Endothelial cell of umbilical vein (primary cell): ENCODE measurements around the gene MID1. TPM values are rescaled to one million over a fixed set of nuclear protein-coding genes. Genes with fewer than 3 reads are reported as not detected.

Experiments
- BruUV-seq: library from RNA; stranded (reverse); fragments of 400-500 nt; replicated peaks from 2 replicates; lab custom pipeline; 2021; lab: Mats Ljungman, UMichigan
- CTCF ChIA-PET: fragments of 300-600, 350-600 bp; sonication (Branson Sonifier 250); formaldehyde crosslinking; loops from one replicate; lab custom pipeline; 2021; ENCODE audit warnings: antibody characterized with exemption, inconsistent platforms; lab: Charles Lee
- POLR2A ChIA-PET: fragments of 300-600, 350-600 bp; sonication (Branson Sonifier 250); formaldehyde crosslinking; loops from one replicate; lab custom pipeline; 2021; ENCODE audit warnings: antibody characterized with exemption, inconsistent platforms; lab: Charles Lee
- DNase-seq: peaks from one replicate; pipeline ENCODE4 v3.0.0-alpha.2; 2011; ENCODE audit warnings: low read depth, low spot score
- FAIRE-seq: peaks from 2 replicates; lab custom pipeline; 2011; peaks lifted over from hg19 to GRCh38; lab: Jason Lieb, UNC
- H2AFZ ChIP-seq: 2 replicates; pipeline ENCODE4 v1.6.0; 2012; ENCODE audit warnings: low read depth, low read length, control low read depth, inconsistent platforms
- H3K27ac ChIP-seq: 2 replicates; pipeline ENCODE4 v1.5.1; 2011; ENCODE audit warnings: low read depth, mild to moderate bottlenecking, control low read depth, low read length, moderate library complexity; ENCODE audit not compliant: insufficient read depth
- H3K27me3 ChIP-seq, 2 experiments: 2 replicates each; pipeline versions ENCODE4 v1.6.0 to v1.6.1; 2011; ENCODE audit warnings: low read length in 2 of 2, mixed read lengths in 1 of 2; ENCODE audit not compliant: control insufficient read depth in 2 of 2, insufficient read depth in 2 of 2
- H3K36me3 ChIP-seq, 2 experiments: 2 replicates in 1 of 2; 3 replicates in 1 of 2; pipeline ENCODE4 v1.5.1; 2011; ENCODE audit warnings: low read length in 2 of 2, mild to moderate bottlenecking in 1 of 2, moderate library complexity in 1 of 2; ENCODE audit not compliant: control insufficient read depth in 2 of 2, insufficient read depth in 2 of 2; ENCODE audit errors: extremely low read depth in 1 of 2
- H3K4me1 ChIP-seq: 3 replicates; pipeline ENCODE4 v1.5.1; 2011; ENCODE audit warnings: mild to moderate bottlenecking, low read length; ENCODE audit not compliant: control insufficient read depth, insufficient read depth; ENCODE audit errors: extremely low read depth
- H3K4me2 ChIP-seq: 2 replicates; pipeline ENCODE4 v1.6.1; 2011; ENCODE audit warnings: low read length, control low read depth, mixed read lengths; ENCODE audit not compliant: insufficient read depth
- H3K4me3 ChIP-seq, 3 experiments: fragments of 200-600 bp in 1 of 3; sonication (generic), shearing (Covaris generic) in 1 of 3; replicated peaks in 1 of 3; 2 replicates each; pipeline ENCODE4 v1.5.1; 2011 to 2016; ENCODE audit warnings: control low read depth in 3 of 3, low read length in 3 of 3, mild to moderate bottlenecking in 2 of 3, inconsistent platforms in 1 of 3, low read depth in 1 of 3, moderate library complexity in 1 of 3; ENCODE audit not compliant: insufficient read depth in 1 of 3
- H3K79me2 ChIP-seq: 2 replicates; pipeline ENCODE4 v1.6.0; 2012; ENCODE audit warnings: low read length, inconsistent platforms; ENCODE audit not compliant: control insufficient read depth, insufficient read depth
- H3K9ac ChIP-seq: replicated peaks from 2 replicates; pipeline ENCODE3; 2011; ENCODE audit warnings: low read length, control low read depth; ENCODE audit not compliant: insufficient read depth; ENCODE audit errors: extremely low read depth
- H3K9me1 ChIP-seq: replicated peaks from 3 replicates; pipeline ENCODE4 v1.6.0; 2011; ENCODE audit warnings: mild to moderate bottlenecking, low read length; ENCODE audit not compliant: control insufficient read depth, insufficient read depth; ENCODE audit errors: extremely low read depth
- H3K9me3 ChIP-seq: replicated peaks from 2 replicates; pipeline ENCODE4 v1.5.1; 2012; ENCODE audit warnings: low read length, inconsistent platforms; ENCODE audit not compliant: control insufficient read depth, insufficient read depth
- H4K20me1 ChIP-seq: replicated peaks from 2 replicates; pipeline ENCODE3; 2011; ENCODE audit warnings: mild to moderate bottlenecking, low read length; ENCODE audit not compliant: control insufficient read depth, insufficient read depth; ENCODE audit errors: extremely low read depth
- FOS ChIP-seq: IDR thresholded peaks from 2 replicates; pipeline ENCODE4 v1.6.1; 2011; ENCODE audit warnings: mild to moderate bottlenecking, low read length, moderate library complexity, borderline replicate concordance; ENCODE audit not compliant: insufficient read depth
- GATA2 ChIP-seq: IDR thresholded peaks from 2 replicates; pipeline ENCODE4 v1.7.0; 2011; ENCODE audit warnings: low read depth, mild to moderate bottlenecking, moderate library complexity, mixed read lengths, low read length; ENCODE audit not compliant: insufficient read length, insufficient read depth
- MYC ChIP-seq: IDR thresholded peaks from one replicate; pipeline ENCODE4 v1.6.1; 2011; ENCODE audit warnings: mild to moderate bottlenecking, low read depth, low read length
- POLR2A ChIP-seq: IDR thresholded peaks from 2 replicates; pipeline ENCODE4 v1.6.1; 2012; ENCODE audit warnings: low read depth, mild to moderate bottlenecking, control low read depth, low read length
- POLR2AphosphoS5 ChIP-seq: IDR thresholded peaks from 2 replicates; pipeline ENCODE4 v1.6.1; 2012; ENCODE audit warnings: low read depth, mild to moderate bottlenecking, control low read depth, low read length, moderate library complexity; ENCODE audit not compliant: insufficient read depth
- dilution Hi-C: fragments of 300-500 bp; cut with MboI; formaldehyde crosslinking; loops from one replicate; pipeline ENCODE4 v1.15.0; 2019; ENCODE audit warnings: low sequenced_read_pairs; ENCODE audit not compliant: extremely low pct_ligation_motif_present
- intact Hi-C: fragments of 100-400 bp; cut with micrococcal nuclease; formaldehyde crosslinking; loops from one replicate; pipeline ENCODE4 v1.10.0; 2022
- polyA plus RNA-seq, 4 experiments: library from polyadenylated mRNA; depleted of rRNA in 3 of 4; stranded (reverse) in 3 of 4; unstranded in 1 of 4; fragments of >200 nt; gene quantifications; 2 replicates each; pipeline versions ENCODE4 v1.2.1 to v1.2.3, GENCODE V29; 2011 to 2012; ENCODE audit warnings: missing spikeins in 1 of 4
- total RNA-seq: library from RNA; stranded (reverse); gene quantifications from 2 replicates; pipeline ENCODE4 v1.2.3, GENCODE V29; 2021
- TF ChIP-seq, protein P1 (sequence below), 2 donors: IDR thresholded peaks; 1 replicate in 1 of 2; 2 replicates in 1 of 2; pipeline ENCODE4 v1.5.1; 2011; ENCODE audit warnings: low read length in 2 of 2, mild to moderate bottlenecking in 2 of 2, moderate library complexity in 2 of 2, control low read depth in 1 of 2, inconsistent platforms in 1 of 2, low read depth in 1 of 2; ENCODE audit not compliant: insufficient read depth in 1 of 2; ENCODE audit errors: extremely low read depth in 1 of 2

The MID1 gene
- total and polyA plus RNA-seq, 2 donors (not counting 3 experiments of a cell fraction or from before 2014, with no cell fraction given) = 21.3 to 29.8 TPM

DNA sequence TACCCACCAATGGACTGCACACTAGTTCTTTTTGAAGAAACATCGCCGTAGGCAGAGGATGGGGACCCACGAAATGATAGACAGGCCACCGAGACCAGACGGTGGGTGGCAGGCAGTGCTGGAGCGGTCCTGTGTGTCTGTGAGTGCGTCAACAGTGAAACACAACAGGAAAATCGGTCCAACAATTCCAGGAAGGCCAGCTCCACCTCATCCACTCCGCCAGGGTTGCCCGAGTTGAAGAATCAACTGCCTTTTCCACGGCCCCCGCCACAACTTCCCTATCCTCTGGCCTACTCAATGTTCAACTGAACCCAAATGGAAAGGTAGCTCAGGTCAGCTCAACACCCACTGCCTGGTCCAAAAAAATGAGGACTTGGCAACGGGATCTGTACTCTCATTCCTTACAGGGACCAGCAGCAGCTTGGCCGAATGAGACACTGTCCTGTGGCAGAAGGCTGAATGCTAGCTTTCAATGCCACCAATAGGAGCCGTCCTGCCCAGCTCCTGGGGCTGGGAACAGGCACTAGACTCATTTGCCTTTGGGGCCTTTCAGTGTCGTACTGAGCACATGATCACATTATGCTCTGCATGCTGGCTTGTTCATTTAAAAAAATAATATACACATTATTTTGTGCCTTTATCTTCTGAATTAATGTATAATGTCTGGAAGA, 43.5 kb downstream of the MID1 start:
- FAIRE-seq = peak; percentile 83
- Histone ChIP-seq H3K4me3 (peak overlapping the region in 2 of 3 experiments; percentile 18 to 51), H2AFZ (peak overlapping the region; percentile 45), H3K9me1 (no peaks in the 10 kb centered on the region), H3K36me3 (no peaks in the 10 kb centered on the region), H3K27ac (peak overlapping the region; percentile 95), H3K4me2 (peak overlapping the region; percentile 69), H3K9ac (peak overlapping the region; percentile 74), H4K20me1 (no peaks in the 10 kb centered on the region), H3K4me1 (peaks cover 52% of the 10 kb centered on the region), H3K27me3 (no peaks in the 10 kb centered on the region), H3K9me3 (no peaks in the 10 kb centered on the region), H3K79me2 (peaks cover 9% of the 10 kb centered on the region)
- ChIA-PET POLR2A (interaction anchor here (0.9 kb wide), 1 partner anchor 39 kb away, joined by 3 read pairs; no protein-coding TSS in a partner anchor), CTCF (interaction anchor here (0.9 to 1.3 kb wide), 5 partner anchors 14 to 386 kb away, joined by 3 to 6 read pairs (median 5); no protein-coding TSS in a partner anchor)
- peak; percentile 84 for DNase-seq
- dilution Hi-C loops (no loop called here), intact Hi-C loops (loop anchor here (1.0 to 5.0 kb wide), 2 partner anchors 22 to 80 kb away; no protein-coding TSS in a partner anchor)
- TF ChIP-seq MYC (no peak), FOS (no peak), POLR2AphosphoS5 (peak; percentile 28), POLR2A (peak; percentile 27), GATA2 (no peak)
- TF ChIP-seq, protein P1, sequence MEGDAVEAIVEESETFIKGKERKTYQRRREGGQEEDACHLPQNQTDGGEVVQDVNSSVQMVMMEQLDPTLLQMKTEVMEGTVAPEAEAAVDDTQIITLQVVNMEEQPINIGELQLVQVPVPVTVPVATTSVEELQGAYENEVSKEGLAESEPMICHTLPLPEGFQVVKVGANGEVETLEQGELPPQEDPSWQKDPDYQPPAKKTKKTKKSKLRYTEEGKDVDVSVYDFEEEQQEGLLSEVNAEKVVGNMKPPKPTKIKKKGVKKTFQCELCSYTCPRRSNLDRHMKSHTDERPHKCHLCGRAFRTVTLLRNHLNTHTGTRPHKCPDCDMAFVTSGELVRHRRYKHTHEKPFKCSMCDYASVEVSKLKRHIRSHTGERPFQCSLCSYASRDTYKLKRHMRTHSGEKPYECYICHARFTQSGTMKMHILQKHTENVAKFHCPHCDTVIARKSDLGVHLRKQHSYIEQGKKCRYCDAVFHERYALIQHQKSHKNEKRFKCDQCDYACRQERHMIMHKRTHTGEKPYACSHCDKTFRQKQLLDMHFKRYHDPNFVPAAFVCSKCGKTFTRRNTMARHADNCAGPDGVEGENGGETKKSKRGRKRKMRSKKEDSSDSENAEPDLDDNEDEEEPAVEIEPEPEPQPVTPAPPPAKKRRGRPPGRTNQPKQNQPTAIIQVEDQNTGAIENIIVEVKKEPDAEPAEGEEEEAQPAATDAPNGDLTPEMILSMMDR (IDR thresholded peaks at IDR 0.05; ENCODE audit: extremely low read depth in 1 of 2, insufficient read depth in 1 of 2, low read depth in 1 of 2, low read length in 2 of 2) = no peak
- TSS peak; percentile 33 for BruUV-seq
